Erythroblast (primary cell): ENCODE data around the gene NCKAP1.

Experiments
- GATA1 ChIP-seq: IDR thresholded peaks from 2 replicates; pipeline ENCODE4 v1.6.1; 2011; ENCODE audit warnings: low read depth, mild to moderate bottlenecking, control low read depth, low read length, moderate library complexity
- POLR2A ChIP-seq: IDR thresholded peaks from 2 replicates; pipeline ENCODE4 v1.6.1; 2011; ENCODE audit warnings: mild to moderate bottlenecking, low read length

DNA sequence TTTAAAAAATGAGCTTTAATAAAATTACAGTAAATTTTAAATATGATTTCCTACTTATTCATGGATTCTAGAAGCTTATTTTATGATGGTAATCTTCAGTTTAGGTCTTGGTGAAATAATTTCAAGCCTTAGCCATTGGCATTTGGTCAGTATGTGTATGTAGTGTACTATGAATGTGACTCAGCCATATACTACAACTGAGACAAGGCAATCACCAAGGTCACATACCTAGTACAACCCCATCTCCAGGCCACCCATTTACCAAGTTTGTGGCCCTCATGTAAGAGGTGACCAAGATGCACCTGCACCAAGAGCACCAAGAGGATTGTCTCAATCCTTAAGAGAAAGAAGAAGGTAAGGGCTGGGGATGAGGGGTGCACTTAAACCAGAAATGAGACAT lies 117.0 kb downstream of the NCKAP1 start:
- TF ChIP-seq GATA1 (no peak), POLR2A (no peak)
